GM19023 (cell line): ENCODE results near the gene ZYG11A.
A peak's percentile ranks its signal among the peaks of the same experiment; 100 is the strongest.
"Not testable (repeated sequence)": the region's sequence is repeated elsewhere in the genome, so short reads cannot be mapped to it uniquely, and the experiment has no call there.

Experiments
- ATAC-seq: cut with Tn5 transposase; IDR thresholded peaks from one replicate; pipeline ENCODE4 v1.9.1; 2021; ENCODE audit warnings: mild to moderate bottlenecking, moderate library complexity; ENCODE audit not compliant: unreplicated experiment

The ZYG11A gene

GRCh38 chr1:52842643-52843310 lies at the start of gene ZYG11A:
TSS of gene ZYG11A (plus strand) at chr1:52842760. CDS start at chr1:52842884, 124 bp downstream.
- peak; percentile 94 for ATAC-seq

- not testable (repeated sequence) for ATAC-seq
Measured at GRCh38 chr1:52793717-52794116, 48.8 kb upstream of the ZYG11A start.

- ATAC-seq, result no peak
Measured at GRCh38 chr1:52795464-52795863, 47.1 kb upstream of the ZYG11A start.

- ATAC-seq, result no peak
Measured at GRCh38 chr1:52798331-52798730, 44.2 kb upstream of the ZYG11A start.

DNA sequence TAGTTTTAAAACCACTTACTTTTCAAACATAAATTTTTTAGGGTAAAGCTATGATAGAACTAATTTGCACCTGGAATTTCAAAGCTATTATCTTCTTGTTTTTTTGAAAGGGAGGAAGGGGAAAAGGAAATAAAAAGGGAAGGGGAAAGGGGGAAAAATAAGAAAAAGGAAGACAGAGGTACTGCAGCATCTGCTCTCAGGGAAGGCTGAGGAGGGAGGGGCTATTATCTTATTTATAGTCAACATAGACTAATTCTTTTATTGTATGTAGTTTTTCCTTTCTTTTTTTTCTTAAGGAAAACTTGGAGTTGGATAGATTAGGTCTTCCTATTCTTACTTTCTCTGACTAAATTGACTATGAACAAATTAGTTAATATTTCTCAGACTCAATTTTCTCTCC lies 41.5 kb upstream of the ZYG11A start:
- no peak for ATAC-seq

GRCh38 chr1:52804083-52804482 lies 38.5 kb upstream of the ZYG11A start:
- not testable (repeated sequence) for ATAC-seq

- no peak for ATAC-seq
Measured at GRCh38 chr1:52814465-52814864, 28.1 kb upstream of the ZYG11A start.

GRCh38 chr1:52820830-52821229 lies 21.7 kb upstream of the ZYG11A start:
- not testable (repeated sequence) for ATAC-seq

GRCh38 chr1:52825868-52826267 lies 16.7 kb upstream of the ZYG11A start:
- no peak for ATAC-seq

- ATAC-seq, result no peak
Measured at GRCh38 chr1:52834798-52835197, 7.8 kb upstream of the ZYG11A start.

GRCh38 chr1:52836035-52836434 lies 6.5 kb upstream of the ZYG11A start:
- ATAC-seq, result no peak

- ATAC-seq, result not testable (repeated sequence)
Measured at GRCh38 chr1:52839175-52839574, 3.4 kb upstream of the ZYG11A start.

DNA sequence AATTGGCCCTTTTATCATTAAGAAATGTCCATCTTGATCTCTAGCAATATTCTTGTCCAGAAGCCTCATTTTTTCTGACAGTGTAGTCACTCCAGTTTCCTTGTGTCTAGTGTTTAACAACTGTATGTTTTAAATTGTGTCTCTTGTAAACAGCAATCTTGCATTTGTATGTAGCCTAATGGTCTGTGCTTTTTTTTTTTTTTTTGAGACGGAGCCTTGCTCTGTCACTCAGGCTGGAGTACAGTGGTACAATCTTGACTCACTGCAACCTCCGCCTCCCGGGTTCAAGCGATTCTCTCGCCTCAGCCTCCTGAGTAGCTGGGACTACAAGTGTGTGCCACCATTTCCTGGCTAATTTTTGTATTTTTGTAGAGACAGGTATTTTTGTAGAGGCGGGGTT lies 2.6 kb downstream of the ZYG11A start:
- ATAC-seq, result not testable (repeated sequence)

DNA sequence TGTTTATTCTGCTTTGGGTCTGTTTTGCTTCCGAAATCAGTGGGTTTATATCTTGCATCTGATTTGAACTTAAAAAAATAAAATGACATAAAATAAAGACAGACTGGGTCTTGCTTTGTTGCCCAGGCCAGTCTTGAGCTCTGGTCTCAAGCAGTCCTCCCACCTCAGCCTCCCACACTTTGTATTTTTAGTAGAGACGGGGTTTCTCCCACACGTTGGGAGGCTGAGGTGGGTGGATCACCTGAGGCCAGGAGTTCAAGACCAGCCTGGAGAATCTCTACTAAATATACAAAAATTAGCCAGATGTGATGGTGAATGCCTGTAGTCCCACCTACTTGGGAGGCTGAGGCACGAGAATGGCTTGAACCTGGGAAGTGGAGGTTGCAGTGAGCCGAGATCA lies 5.9 kb downstream of the ZYG11A start:
- no peak for ATAC-seq

DNA sequence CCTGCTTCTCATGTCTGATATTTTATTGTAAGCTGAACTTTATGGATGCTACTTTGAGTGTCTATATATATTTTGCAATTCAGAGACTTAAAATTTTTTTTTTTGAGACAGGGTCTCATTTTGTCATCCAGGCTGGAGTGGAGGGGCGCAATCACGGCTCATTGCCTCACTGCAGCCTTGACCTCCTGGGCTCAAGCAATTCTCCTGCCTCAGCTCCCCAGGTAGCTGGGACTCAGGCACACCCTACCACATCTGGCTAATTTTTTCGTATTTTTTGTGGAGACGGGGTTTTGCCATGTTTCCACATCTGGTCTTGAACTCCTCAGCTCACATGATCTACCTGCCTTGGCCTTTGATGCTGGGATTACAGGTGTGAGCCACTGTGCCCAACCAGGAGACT lies 8.4 kb downstream of the ZYG11A start:
- no peak for ATAC-seq

DNA sequence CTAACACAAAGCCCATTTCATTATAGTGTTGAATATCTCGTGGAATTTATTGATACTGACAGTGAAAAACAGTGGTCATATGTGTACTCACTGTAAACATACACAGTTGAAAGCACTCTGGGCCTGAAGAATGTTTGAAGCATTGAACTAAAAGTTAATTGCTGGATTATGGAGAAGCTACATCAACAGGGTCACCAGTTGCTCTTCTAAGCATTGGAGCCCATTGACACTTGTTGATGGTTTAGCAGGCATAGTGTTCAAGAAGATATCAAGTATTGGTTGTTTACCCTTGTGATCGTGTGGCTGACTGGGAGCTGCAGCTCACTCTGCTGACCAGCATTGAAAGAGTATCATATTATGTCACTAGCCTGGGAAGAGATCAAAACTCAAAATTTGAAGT lies 10.3 kb downstream of the ZYG11A start:
- no peak for ATAC-seq

- ATAC-seq, result no peak
Measured at GRCh38 chr1:52855584-52855983, 13.0 kb downstream of the ZYG11A start.

DNA sequence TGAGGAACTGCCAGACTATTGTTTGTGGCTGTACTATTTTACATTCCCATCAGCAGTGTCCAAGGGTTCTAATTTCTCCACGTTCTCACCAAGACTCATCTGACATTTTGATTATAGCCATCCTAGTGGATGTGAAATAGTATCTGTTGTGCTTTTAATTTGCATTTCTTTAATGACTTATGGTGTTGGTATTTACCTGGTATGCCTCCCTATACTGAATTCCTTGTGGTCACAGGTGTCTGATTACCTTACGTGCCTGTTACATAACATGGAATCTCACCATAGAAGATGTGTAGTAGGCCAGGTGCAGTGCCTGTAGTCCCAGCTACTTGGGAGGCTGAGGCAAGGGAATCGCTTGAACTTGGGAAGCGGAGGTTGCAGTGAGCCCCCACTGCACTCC lies 13.5 kb downstream of the ZYG11A start:
- no peak for ATAC-seq

GRCh38 chr1:52857443-52857842 lies 14.9 kb downstream of the ZYG11A start:
- no peak for ATAC-seq

DNA sequence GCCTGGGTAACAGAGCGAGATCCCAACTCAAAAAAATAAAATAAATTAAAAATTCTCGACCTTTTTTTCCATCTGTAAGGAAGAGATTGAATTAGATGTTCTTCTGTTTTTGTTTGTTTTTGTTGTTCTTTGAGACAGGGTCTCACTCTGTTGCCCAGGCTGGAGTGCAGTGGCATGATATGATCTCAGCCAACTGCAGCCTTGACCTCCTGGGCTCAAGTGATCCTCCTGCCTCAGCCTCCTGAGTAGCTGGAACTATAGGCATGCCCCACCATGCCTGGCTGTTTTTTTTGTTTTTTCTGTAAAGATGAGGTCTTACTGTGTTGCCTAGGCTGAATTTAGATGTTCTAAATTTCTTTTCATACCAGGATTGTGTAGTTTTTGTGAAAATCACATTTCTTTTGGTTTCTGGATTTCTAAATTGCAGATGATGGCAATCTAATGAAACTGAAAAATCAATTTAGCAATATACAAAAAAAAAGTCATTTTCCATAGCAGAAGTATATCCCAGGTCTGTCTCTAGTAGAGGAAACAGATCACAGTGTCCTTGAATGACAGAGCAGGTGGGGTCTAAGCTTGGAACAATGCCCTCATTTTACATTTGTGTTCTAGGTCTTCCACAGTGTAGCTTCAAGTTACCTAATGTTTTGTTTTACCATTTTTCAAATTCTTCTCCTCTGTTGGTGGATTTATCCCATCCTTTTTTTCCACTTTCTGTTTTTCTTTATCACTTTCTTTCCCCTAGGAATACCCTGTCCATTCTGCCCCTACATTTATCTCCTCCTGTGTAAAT lies 20.3 kb downstream of the ZYG11A start:
- ATAC-seq, result no peak

GRCh38 chr1:52867087-52867863 lies 24.7 kb downstream of the ZYG11A start:
- peak; percentile 94 for ATAC-seq

DNA sequence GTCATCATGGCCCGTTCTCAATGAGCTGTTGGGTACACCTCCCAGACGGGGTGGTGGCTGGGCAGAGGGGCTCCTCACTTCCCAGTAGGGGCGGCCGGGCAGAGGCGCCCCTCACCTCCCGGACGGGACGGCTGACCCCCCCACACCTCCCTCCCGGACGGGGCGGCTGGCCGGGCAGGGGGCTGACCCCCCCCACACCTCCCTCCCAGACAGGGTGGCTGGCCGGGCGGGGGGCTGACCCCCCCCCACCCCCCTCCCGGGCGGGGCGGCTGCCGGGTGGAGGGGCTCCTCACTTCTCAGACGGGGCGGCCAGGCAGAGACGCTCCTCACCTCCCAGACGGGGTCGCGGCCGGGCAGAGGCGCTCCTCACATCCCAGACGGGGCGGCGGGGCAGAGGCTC lies 27.2 kb downstream of the ZYG11A start:
- not testable (repeated sequence) for ATAC-seq
